DND-41 (cell line): ENCODE measurements around the gene AFAP1.

ENCODE experiments used
- ATAC-seq: fragments of 200-7000 bp; cut with Tn5 transposase; 3 replicates; pipeline ENCODE4 v1.9.1; 2021; ENCODE audit warnings: low read depth; ENCODE audit not compliant: insufficient read depth
- DNase-seq: peaks from one replicate; pipeline ENCODE4 v3.0.0-alpha.2; 2020
- H2AFZ ChIP-seq: 2 replicates; pipeline ENCODE4 v1.6.0; 2012; ENCODE audit warnings: low read depth, low read length
- H3K27ac ChIP-seq: 2 replicates; pipeline ENCODE4 v1.5.1; 2012; ENCODE audit warnings: low read length, inconsistent platforms
- H3K27me3 ChIP-seq: fragments of 200-600 bp; sonication (generic); 2 replicates; pipeline ENCODE4 v1.6.0; 2012; ENCODE audit warnings: low read length, mild to moderate bottlenecking, inconsistent platforms; ENCODE audit not compliant: insufficient read depth, poor library complexity
- H3K36me3 ChIP-seq: 2 replicates; pipeline ENCODE4 v1.5.1; 2012; ENCODE audit warnings: low read length, inconsistent platforms; ENCODE audit not compliant: insufficient read depth
- H3K4me1 ChIP-seq: 2 replicates; pipeline ENCODE4 v1.5.1; 2012; ENCODE audit warnings: mild to moderate bottlenecking, low read length; ENCODE audit not compliant: insufficient read depth
- H3K4me2 ChIP-seq: 2 replicates; pipeline ENCODE4 v1.6.0; 2012; ENCODE audit warnings: mild to moderate bottlenecking, moderate library complexity, low read length, inconsistent platforms; ENCODE audit not compliant: insufficient read depth
- H3K4me3 ChIP-seq, 2 experiments: fragments of 200-600 bp in 1 of 2; shearing (Covaris generic) in 1 of 2; 2 replicates each; pipeline ENCODE4 v1.5.1; 2012 to 2016; ENCODE audit warnings: inconsistent platforms in 2 of 2, low read length in 2 of 2, mild to moderate bottlenecking in 2 of 2, low read depth in 1 of 2, moderate library complexity in 1 of 2
- H3K79me2 ChIP-seq: 2 replicates; pipeline ENCODE4 v1.6.0; 2012; ENCODE audit warnings: low read length, inconsistent platforms; ENCODE audit not compliant: insufficient read depth
- H3K9ac ChIP-seq: 2 replicates; pipeline ENCODE4 v1.6.0; 2012; ENCODE audit warnings: low read depth, mild to moderate bottlenecking, inconsistent platforms, low read length, moderate library complexity
- H3K9me3 ChIP-seq: 2 replicates; pipeline ENCODE4 v1.5.1; 2012; ENCODE audit warnings: low read length, moderate library complexity, mild to moderate bottlenecking, inconsistent platforms; ENCODE audit not compliant: insufficient read depth, severe bottlenecking
- H4K20me1 ChIP-seq: 2 replicates; pipeline ENCODE4 v1.6.0; 2012; ENCODE audit warnings: low read length; ENCODE audit not compliant: insufficient read depth
- EZH2 ChIP-seq: IDR thresholded peaks from 3 replicates; pipeline ENCODE4 v1.6.1; 2012; ENCODE audit warnings: borderline replicate concordance, low read depth, mild to moderate bottlenecking, moderate library complexity, low read length, inconsistent platforms; ENCODE audit not compliant: severe bottlenecking
- TF ChIP-seq, protein P1 (sequence below): IDR thresholded peaks from 2 replicates; pipeline ENCODE4 v1.5.1; 2012; ENCODE audit warnings: borderline replicate concordance, low read length, moderate library complexity, mild to moderate bottlenecking; ENCODE audit not compliant: poor library complexity, severe bottlenecking; ENCODE audit errors: extremely low read depth

Gene AFAP1

GRCh38 chr4:7964890-7965662 lies 25.4 kb upstream of the AFAP1 start:
- ATAC-seq, result no peak
- Histone ChIP-seq H3K27ac (no peak overlapping the region), H3K4me2 (no peak overlapping the region), H3K27me3 (peaks cover 6% of the 10 kb centered on the region), H3K9ac (no peak overlapping the region), H3K36me3 (no peaks in the 10 kb centered on the region), H3K9me3 (no peaks in the 10 kb centered on the region), H3K4me1 (no peaks in the 10 kb centered on the region), H4K20me1 (no peaks in the 10 kb centered on the region), H3K79me2 (no peaks in the 10 kb centered on the region), H2AFZ (no peak overlapping the region), H3K4me3 (no peak overlapping the region)
- no peak for TF ChIP-seq EZH2
- TF ChIP-seq, protein P1, sequence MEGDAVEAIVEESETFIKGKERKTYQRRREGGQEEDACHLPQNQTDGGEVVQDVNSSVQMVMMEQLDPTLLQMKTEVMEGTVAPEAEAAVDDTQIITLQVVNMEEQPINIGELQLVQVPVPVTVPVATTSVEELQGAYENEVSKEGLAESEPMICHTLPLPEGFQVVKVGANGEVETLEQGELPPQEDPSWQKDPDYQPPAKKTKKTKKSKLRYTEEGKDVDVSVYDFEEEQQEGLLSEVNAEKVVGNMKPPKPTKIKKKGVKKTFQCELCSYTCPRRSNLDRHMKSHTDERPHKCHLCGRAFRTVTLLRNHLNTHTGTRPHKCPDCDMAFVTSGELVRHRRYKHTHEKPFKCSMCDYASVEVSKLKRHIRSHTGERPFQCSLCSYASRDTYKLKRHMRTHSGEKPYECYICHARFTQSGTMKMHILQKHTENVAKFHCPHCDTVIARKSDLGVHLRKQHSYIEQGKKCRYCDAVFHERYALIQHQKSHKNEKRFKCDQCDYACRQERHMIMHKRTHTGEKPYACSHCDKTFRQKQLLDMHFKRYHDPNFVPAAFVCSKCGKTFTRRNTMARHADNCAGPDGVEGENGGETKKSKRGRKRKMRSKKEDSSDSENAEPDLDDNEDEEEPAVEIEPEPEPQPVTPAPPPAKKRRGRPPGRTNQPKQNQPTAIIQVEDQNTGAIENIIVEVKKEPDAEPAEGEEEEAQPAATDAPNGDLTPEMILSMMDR, result no peak
- no peak for DNase-seq

- Histone ChIP-seq H3K27me3 (peaks cover 7% of the 10 kb centered on the region), H3K9me3 (no peaks in the 10 kb centered on the region), H3K79me2 (no peaks in the 10 kb centered on the region), H3K36me3 (no peaks in the 10 kb centered on the region), H4K20me1 (no peaks in the 10 kb centered on the region), H3K9ac (no peak overlapping the region), H3K4me2 (no peak overlapping the region), H3K4me1 (no peaks in the 10 kb centered on the region), H3K27ac (no peak overlapping the region), H2AFZ (no peak overlapping the region), H3K4me3 (no peak overlapping the region)
- no peak for ATAC-seq
- no peak for DNase-seq
- TF ChIP-seq, protein P1, result no peak
- TF ChIP-seq EZH2, result no peak
Observed at GRCh38 chr4:7964459-7964858, 24.8 kb upstream of the AFAP1 start.

- Histone ChIP-seq H3K4me2 (no peak overlapping the region), H3K27me3 (peaks cover 7% of the 10 kb centered on the region), H3K79me2 (no peaks in the 10 kb centered on the region), H3K9ac (no peak overlapping the region), H4K20me1 (no peaks in the 10 kb centered on the region), H3K36me3 (no peaks in the 10 kb centered on the region), H3K9me3 (no peaks in the 10 kb centered on the region), H3K27ac (no peak overlapping the region), H3K4me1 (no peaks in the 10 kb centered on the region), H3K4me3 (no peak overlapping the region), H2AFZ (no peak overlapping the region)
- ATAC-seq (no peak), DNase-seq (no peak)
- TF ChIP-seq, protein P1, result no peak
- TF ChIP-seq EZH2, result no peak
Observed at GRCh38 chr4:7963691-7964090, 24.0 kb upstream of the AFAP1 start.
